DMS79 treated with DMSO at 0.1 percent for 48 hours (cell line): ENCODE measurements around the gene PTGES3L.

Experiments
- DNase-seq: peaks from one replicate; lab custom pipeline; 2025; lab: John Stamatoyannopoulos, UW

The PTGES3L gene

DNA sequence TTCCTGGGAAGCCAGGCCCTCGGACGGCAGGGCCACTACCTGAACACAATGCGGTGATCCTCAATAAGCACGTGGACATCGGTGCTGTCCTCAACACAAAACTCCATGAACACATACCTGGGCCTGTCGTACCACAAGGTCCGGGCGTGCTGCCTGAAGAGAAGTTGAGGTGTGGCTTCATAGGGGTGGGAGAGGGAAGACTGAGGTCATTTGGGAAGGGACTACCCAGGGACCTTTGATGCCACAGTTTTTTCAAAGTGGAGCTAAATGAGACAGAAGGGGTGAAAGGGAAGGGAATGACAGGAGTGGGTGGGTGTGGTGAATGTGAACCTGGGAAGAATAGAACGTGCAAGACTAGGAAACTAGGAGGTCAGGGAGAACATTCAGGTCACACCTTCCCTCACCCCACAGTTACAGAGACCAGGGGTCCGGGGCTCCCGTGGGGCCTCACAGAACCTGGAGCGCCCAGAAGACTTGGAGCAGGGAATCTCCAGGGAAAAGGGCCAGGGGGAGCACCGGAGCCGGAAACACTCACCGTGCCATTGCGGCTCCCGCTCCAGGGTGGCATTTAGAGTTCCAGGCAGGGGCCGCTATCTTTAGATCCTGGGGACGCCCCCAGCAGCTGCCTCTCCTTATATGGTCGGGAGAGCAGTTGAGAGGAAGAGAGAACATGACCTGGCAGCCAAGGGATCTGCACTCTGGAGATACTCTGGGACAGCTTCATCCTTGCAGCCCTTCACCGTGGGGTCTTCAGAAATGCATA, at the start of gene PTGES3L:
Gene PTGES3L, minus strand, starts transcription at position 570 of the 763 bp plus-strand sequence. Its CDS starts 27 bp downstream, at position 543.
- peak; percentile 63 for DNase-seq

DNA sequence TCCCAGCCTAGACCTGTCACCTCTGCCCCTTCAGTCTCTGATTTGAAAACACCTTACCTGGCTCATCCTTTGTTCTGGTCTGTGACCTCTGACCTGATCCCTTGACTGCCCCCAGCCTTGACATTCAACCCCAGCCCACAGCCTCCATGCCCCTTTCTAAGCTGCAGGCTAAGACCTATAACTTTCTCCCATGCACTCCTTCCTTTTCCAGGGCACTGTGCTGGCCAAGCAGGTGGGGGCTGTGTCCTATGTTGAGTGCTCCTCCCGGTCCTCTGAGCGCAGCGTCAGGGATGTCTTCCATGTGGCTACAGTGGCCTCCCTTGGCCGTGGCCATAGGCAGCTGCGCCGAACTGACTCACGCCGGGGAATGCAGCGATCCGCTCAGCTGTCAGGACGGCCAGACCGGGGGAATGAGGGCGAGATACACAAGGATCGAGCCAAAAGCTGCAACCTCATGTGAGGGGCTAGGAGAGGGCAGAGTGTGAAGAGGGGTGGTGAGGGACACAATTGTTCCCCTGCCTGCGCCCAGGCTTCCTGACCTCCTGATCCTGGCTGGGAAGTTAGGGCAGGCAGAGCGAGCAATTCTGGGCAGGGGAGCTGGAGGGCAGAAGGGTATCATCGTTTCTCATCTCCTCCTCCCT, 48.5 kb upstream of the PTGES3L start:
- DNase-seq, result no peak

DNA sequence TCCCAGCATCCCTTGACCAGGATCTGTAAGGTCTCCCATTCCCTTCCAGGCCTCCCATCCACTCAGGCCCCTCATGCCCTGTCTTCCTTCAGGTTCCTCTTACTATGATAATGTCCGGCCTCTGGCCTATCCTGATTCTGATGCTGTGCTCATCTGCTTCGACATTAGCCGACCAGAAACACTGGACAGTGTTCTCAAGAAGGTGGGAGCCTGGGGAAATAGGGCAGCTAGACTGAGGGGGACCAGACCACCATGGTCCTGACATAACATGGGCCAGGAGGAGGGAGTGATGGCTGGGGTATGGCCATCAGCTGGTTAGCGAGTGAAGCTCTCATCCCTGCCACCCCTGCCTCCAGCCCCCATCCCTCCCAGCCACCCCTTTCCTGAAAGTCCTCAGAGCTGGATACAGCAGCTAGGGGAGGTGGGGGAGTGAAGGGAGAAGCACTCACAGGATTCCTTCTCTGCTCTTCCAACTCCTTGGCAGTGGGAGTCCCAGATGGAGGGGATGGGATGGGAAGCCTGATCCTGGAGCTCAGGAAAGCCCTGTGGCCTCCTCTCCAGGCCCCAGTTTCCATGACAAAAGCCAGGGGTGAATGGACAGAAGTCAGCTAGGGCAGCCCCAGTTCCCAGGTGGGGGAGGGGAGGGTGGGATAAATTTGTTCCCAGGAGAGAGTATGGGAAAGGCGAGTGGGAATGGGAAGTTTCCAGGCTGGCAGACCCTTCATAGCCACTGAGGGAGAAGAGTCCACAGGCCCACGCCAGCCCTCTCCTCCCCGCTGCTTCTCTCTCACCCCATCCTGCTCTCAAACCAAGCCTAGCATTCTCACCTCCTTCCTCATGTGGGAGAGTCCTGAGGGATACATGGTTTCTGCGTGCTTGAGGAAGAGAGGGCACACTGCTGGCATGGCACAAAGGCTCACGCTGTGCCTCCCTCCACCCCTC, 47.5 kb upstream of the PTGES3L start:
- DNase-seq, result no peak

DNA sequence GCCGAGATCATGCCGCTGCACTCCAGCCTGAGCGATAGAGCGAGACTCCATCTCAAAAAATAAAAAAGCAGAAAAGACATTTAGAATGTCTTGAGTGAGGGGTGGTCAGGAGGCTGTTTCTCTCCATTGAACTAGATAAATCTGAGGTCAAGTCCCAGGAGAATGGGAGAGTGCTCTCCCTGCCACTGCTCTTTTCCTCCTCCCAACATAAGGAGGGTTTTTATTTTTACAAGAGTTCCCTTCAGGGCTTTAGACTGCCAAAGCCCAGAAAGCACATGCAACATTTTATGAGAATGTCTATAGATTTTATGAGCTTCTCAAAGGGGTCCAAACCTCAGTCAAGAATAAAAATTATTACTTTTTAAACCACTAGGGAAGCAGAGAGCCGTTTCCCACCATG, 46.7 kb upstream of the PTGES3L start:
- DNase-seq, result no peak

DNA sequence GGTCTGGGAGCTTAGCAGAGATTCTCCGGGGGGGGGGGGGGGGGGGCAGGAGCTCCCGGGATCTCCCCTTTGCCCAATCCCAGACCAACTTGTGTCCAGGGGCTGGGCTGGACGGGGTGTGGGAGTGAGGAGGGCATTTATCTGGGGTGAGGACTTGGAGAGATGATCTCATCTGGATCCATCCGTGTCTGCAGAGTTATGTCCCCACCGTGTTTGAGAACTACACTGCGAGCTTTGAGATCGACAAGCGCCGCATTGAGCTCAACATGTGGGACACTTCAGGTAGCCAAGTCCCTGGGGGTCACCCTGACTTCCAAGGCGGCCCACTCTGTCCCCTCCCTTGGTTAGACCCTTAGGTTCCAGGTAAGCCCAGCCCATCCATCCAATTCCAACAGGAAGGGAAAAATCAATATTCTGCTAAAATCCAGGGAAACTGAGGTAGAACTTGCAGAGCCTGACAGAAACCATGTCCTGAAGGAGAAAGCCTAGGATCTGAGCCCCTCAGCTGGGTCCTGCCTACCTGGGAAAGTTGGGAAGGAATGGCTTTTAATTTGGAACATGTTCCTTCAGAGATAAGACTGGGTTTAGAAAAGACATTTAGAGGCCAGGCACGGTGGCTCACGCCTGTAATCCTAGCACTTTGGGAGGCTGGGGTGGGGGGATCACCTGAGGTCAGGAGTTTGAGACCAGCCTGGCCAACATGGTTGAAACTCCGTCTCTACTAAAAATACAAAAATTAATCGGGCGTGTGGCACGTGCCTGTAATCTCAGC, 46.1 kb upstream of the PTGES3L start:
- no peak for DNase-seq

DNA sequence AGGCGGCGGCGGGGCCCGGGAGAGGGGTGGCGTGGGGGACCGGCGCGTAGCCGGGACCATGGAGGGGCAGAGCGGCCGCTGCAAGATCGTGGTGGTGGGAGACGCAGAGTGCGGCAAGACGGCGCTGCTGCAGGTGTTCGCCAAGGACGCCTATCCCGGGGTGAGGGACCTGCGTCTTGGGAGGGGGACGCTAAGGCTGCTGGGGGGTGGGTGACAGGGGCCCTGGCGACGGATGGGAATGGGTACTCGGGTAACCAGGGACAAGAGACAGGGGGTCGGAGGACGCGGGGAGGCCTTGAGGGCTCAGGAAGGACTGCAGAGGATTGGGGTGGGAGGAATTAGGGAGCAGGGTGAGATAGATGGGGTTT, 45.4 kb upstream of the PTGES3L start:
- peak; percentile 50 for DNase-seq

DNA sequence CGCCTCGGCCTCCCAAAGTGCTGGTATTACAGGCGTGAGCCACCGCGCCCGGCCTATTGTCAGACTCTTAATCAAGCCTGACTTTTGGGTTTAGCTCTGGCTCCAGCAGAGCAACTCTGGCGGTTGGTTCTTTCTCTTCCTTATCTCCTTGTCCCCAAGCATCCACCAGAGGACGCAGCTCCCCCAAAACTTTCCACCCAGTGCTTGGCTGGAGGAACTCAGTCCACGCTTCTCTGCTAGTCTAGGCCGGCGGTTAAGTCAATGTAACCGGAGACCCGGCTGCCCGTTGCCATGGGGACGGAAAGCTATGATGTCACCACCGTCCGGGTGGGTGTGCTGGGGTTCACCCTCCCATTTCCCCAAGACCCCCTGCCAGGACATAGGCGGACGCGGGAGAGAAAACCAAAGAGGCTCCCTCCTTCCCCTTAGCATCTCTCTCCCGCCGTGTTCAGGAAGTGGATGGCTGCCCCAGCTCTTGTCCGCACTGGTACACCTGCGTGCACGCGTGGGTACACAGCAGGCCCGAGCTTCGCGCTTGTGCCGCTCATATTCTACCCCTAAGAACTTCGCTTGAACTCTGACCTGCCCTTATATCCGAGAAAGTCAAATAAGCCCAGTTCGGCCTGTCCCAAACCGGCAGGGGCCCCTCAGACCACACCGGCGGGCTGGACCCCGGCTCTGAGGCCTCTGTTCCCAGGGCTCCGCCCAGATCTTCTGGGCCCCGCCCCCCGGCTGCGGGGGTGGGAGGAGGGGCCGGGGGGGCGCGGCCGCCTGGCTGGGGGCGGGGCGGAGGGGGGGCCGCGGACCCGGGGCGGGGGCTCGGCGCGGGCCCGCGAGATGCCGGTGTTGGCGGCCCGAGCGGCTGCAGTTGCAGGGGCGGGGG, 44.8 kb upstream of the PTGES3L start, which contains the start of gene RND2:
Gene RND2, plus strand, starts transcription at position 825 of the 883 bp plus-strand sequence. CDS start 117 bp downstream, outside the sequence.
- peak; percentile 93 for DNase-seq

DNA sequence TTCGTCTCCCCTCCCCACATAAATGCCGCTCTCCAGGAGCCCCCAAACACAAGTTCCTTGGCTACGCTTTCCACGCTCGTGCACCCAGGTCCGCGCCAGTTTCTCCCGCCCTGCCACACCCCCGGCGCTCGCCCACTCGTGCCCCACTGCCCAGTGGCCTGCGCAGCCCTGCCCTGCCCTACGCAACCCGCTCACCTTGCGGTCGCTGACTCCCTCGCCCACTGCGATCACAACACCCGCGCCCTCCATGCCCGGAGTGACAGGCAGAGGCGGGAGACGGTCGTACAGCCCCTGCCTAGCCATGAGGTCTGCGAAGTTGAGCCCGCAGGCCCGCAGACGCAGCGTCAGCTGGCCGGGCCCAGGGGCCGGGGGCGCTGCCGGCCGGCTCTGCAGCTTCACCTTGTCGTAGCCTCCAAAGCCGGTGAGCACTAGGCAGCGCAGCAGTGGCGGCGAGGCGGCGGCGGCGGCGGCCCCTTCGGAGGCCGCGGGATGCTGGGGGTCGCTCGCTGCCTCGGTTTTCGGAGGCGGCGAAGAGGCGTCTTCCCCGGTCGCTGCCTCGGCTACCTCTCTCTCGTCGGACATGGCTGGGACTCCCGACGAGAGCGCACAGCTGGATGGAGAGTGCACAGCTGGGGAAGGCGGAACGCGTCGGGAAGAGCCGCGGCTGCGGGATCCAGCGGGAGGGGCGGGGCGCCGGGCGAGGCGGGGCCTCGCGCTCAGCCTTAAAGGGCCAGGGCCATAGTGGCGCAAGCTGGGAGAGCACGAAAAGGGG, 42.0 kb upstream of the PTGES3L start, which contains the start of gene VAT1:
Gene VAT1, minus strand, starts transcription at position 645 of the 772 bp plus-strand sequence. Its CDS starts 63 bp downstream, at position 582.
- peak; percentile 80 for DNase-seq

DNA sequence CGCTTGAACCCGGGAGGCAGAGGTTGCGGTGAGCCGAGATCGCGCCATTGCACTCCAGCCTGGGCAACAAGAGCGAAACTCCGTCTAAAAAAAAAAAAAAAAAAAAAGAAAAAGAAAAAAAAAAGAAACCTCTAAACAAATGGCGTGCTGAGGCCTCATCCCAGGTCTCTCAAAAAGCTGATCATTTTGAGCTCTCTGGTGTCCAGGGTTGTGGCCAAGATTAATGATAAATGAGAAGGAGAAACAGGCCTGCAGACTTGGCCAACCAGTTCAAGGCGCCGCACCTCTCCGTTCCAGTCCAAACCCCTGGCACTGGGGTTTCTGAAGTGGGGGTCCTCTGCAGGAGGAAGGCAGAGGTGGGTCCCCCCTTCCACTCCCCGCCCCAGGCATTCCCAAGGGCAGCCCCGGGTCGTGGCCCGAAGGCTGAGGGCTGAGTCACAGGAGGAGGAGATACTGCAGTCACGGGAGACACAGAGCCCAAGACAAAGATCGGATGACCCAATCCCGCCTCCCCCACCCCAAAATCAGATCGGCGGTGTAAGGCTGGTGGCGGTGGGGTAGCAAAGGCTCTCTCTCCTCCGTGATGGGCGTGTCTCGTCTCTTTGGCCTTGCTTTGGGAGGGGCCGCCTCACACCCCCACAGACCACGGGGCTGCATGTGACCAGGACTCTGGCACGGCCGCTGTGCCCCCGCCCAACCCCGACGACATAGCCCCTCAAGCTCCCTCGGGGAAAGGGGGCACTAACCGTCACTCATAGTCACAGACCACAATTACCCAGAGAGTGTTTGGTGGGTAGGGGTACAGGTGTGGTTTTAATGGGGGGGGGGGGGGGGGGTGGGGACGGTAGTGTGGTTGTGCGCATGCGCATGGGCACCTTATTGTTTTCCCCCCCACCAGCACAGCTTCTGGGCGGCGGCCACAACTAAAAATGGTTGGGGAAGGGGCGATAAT, 41.2 kb upstream of the PTGES3L start:
- peak; percentile 55 for DNase-seq

DNA sequence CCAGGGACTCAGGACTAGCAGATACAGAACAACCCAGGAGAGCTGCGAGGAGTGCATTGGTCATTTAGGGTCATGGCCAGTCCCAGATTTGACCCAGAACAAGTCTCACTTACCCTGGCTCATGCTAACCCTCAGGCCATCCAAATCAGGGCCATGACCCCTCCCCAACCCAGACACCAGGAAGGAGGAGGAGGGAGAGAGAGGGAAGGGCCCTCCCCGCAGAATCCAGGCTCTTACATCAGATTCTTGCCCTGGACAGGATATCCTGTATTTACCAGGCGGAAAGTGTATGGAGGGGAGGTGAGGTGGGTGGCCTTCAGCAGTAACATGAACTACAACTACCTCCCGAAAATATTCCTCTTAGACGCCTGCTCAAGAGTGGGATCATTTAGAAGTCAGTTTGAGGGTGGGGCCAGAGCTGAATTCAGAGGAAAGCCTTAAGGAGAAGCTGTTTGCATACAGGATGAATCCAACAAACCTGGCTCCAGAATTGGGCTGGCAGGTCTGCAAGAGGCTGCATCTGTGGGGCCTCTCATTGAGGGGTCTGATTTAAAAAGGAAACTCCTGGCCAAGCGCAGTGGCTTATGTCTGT, 40.2 kb upstream of the PTGES3L start:
- no peak for DNase-seq

DNA sequence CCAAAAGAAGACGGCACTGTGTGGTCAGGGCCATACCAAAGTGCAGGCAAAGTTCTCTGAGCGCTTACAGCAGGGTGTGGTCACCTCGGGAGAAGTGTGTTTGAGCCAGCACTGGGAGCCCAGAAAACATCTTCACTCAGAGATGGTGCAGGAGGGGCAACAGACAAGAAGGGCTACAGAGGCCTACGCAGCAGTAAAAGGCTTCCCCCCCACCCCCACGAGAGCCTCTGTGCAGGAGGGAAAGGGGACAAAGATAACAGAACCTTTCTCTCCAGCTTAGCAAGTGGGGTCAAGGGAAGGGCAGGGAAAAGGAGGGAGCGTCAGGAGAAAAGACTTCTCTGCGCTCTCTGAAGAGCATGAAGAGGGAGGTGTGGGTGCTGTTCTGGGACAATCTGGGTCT, 39.5 kb upstream of the PTGES3L start:
- no peak for DNase-seq

DNA sequence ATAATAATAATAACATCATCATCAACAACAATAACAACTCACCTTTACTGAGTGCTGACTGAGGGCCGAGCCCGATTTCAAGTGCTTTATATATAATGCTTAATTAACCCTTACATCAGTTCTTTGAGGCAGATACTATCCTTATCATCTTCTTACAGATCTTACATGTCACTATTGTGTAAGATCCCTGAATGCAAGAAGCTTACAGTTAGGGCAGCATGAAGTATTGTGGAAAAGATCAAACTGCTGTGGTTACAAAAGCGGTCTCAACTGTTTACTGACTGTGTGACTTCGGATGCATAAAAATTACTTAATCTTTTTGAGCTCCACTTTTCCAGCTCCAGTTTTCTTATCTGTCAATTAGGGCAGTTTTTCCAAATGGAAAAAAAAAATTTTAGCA, 39.1 kb upstream of the PTGES3L start:
- no peak for DNase-seq

DNA sequence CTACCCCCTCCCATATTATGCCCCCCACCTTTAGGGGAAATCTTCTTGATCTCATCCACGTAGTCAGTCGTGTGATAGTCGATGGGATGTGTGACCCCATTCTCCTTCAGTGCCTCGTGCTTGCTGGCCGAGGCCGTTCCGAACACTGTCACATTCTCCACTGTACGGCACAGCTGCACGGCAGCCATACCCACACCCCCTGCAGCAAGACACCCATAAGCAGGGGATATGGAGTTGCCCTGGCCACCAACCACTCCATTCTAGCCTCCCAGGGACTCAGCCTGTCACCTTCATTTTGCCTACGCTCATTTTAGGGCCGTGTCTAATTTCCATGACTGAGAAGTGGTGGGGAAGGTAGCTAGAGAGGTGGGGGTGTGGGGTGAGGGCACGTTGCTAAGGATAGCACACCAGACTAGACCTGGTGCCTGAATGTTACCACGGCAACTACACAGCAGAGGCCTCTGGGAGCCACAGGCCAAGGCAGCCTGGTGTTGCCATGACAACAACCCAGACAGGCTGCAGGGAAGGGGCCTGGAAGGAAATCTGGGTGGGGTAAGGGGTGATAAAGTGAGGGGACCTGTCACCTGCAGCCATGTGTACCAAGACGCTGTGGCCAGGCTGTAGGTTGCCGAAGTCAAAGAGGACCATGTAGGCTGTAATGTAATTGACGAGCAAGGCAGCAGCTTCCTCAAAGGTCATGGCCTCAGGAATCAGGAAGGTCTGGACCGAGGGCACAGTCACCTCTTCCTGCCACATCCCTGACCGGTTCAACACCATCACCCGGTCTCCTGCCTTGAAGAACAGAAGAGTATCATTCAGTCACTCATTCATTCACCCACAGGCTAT, 38.4 kb upstream of the PTGES3L start:
- DNase-seq, result peak; percentile 23

DNA sequence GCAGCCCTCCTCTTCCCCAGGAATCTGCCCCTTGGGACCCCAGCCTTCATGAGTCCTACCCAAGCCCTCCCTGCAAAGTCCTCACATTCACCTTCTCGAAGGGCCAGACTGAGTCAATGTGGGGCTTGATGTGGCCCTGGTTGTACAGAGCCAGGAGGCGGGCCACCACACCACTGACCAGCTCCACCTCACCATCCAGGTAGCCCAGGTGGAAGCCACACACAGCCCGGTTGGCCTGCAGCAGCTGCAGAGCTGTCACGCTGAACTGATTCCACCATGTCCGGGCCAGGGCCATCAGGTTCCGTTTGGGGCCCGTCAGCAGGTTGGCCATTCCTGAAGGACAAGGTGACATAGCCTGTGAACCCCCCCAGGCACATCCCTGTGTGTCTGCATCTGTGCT, 36.3 kb upstream of the PTGES3L start:
- DNase-seq, result no peak

DNA sequence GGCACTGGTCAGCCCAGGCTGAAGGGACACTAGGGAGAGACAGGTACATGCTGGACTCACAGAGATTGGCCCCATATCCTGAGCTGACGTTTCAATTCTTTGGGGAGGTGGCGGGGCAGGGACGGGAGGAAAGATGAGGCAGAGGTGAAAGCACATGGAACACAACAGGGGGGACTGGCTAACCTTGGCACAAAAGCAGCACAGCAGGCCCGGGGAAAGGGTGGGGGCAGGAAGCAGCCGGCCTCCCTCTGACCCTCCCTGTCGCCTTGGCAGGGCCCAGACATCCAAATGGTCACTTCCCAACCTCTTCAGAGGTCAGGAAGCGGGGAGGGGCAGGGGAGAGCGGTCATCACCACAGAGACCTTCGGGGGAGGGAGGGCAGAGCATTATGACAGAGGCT, 35.7 kb upstream of the PTGES3L start:
- DNase-seq, result no peak

DNA sequence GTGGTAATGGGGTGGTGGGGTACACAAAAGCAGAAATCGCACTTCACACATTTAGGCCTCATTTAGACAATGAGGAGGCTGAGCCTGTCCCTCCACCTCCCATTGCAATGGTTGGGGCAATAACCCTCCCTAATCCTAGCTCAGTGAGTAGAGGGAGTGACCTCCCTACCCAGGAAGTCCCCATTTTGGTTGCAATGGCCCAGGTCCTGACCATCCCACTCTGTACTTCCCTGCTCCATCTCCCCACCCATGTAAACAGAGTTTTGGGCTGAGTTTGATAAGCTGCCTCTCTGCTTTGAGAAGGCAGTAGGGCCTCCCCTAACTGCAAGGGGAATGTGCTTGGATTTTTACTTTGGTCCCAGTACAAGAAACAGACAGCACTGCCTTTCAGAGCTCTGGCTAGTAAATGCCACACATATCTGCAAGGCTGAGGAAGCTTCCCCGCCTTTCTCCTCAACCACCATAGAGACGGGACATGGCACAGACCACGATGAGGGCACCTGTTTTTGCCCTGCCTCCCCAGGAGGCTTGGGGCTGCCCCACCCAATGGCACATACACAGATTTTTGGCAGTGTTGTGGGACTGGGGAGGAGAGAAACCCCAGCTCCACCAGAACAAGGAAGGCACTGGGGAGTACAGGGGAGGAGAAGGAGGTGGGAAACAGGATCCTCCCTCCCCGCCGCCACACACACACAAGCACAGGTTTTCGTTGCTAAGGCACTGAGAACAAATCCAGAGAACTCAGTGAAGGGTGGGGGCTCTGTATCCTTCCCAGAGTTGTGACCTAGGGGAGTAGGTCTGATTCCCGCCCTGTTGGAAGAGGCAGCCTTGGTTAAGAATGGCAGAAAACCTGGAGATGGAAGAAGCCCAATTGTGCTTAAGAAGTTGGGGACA, 35.0 kb upstream of the PTGES3L start:
- no peak for DNase-seq
